Prostate gland (tissue), 2 donors: ENCODE measurements around the gene ADAMTS14.

ENCODE experiments used
- POLR2A ChIP-seq: fragments of 450-650 bp; IDR thresholded peaks from one replicate; pipeline ENCODE4 v1.6.1; 2016; ENCODE audit warnings: antibody characterized with exemption, mild to moderate bottlenecking
- TF ChIP-seq, protein P1 (sequence below), 4 experiments: fragments of 200-600 bp in 2 of 4; fragments of 450-650 bp in 2 of 4; sonication (generic) in 2 of 4; IDR thresholded peaks; 1 replicate in 3 of 4; 2 replicates in 1 of 4; pipeline ENCODE4 v1.5.1; 2016 to 2019; ENCODE audit warnings: antibody characterized with exemption in 4 of 4, mild to moderate bottlenecking in 2 of 4, moderate library complexity in 2 of 4

DNA sequence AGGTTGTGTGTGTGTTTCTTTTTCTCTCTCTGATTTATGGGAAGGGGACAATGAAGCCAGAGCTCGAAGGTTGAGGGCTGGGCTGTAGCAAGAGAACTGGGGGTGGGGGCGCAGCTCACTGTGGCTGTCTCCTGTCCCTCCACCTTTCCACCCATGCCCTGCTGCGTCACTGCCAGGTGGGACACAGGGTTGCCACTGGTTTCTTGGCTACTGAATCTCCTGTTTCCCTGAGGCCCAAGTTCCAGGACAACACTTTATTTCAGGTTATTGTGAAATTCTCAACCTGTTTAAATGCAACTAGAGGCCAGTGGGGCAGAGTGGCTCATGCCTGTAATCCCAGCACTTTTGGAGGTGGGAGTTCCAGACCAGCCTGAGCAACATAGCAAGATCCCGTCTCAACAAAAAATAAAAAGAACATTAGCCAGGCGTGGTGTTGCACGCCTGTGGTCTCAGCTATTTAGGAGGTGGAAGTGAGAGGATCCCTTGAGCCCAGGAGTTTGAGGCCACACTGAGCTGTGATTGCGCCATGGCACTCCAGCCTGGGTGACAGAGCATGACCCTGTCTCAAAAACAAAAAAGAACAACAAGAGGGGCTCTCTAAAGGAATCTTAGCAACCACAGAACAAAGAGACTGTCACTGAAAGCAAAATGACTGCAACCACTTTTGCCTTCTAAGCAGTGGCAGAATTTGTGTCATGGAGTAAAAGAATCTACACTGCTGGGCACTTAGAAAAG, 90.3 kb downstream of the ADAMTS14 start:
- TF ChIP-seq, protein P1, sequence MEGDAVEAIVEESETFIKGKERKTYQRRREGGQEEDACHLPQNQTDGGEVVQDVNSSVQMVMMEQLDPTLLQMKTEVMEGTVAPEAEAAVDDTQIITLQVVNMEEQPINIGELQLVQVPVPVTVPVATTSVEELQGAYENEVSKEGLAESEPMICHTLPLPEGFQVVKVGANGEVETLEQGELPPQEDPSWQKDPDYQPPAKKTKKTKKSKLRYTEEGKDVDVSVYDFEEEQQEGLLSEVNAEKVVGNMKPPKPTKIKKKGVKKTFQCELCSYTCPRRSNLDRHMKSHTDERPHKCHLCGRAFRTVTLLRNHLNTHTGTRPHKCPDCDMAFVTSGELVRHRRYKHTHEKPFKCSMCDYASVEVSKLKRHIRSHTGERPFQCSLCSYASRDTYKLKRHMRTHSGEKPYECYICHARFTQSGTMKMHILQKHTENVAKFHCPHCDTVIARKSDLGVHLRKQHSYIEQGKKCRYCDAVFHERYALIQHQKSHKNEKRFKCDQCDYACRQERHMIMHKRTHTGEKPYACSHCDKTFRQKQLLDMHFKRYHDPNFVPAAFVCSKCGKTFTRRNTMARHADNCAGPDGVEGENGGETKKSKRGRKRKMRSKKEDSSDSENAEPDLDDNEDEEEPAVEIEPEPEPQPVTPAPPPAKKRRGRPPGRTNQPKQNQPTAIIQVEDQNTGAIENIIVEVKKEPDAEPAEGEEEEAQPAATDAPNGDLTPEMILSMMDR (IDR thresholded peaks at IDR 0.05) = no peak
- TF ChIP-seq POLR2A = no peak
